ENCODE data around the gene HLCS. TPM values are rescaled to one million over a fixed set of nuclear protein-coding genes. Genes with fewer than 3 reads are reported as not detected.

HLCS gene
- total and polyA plus RNA-seq, 2 of the 4 experiments (the other 2 are of a cell fraction): 10.6 to 21.0 TPM

DNA sequence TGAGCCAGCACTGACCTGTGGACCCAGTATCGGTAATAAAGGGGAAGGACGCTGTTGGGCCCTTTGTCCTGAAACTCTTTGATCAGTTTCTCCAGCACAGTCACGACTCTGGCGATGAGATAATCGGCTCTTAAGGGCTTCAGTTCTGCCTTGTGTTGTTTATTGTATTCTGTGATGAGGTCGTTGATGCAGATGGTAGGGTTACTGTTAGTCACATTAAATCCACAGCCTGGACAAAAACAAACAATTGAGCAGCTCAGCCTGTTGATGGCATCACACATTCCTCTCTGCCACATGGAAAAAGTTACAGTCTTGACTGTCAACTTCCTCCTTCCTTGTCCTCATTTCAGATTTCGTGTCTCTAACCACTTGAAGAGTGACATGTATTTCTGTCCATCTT, 209.9 kb downstream of the HLCS start:
- H3K27ac ChIP-seq (ENCODE audit: insufficient read depth, low read length): no peak overlapping the region

More for the DNA sequence above, 209.9 kb downstream of the HLCS start:
- intact Hi-C loops (cut with micrococcal nuclease): no loop called here
- no peak overlapping the region for H4K8ac ChIP-seq (ENCODE audit: low read depth in 2 of 2, low read length in 2 of 2)
- no peak overlapping the region for H3K9ac ChIP-seq (ENCODE audit: low read depth, low read length)
- H3K23ac ChIP-seq (ENCODE audit: low read depth, low read length): peak overlapping the region; percentile 54; the same call in 1 of the 2 replicates
- no TSS peak for BruUV-seq (replicated peaks)
- ATAC-seq (ENCODE audit: low read depth) (peak; percentile 28; the same call in 1 of the 2 replicates), DNase-seq (peak; percentile 83)
- 0 out of 4 replicates have a peak, but pooled peaks cover 0 to 4% of the 10 kb centered on the region in 2 experiments for H3K79me1 ChIP-seq (ENCODE audit: low read depth in 1 of 2, low read length in 2 of 2)
- peak overlapping the region; percentile 35; the same call in 1 of the 2 replicates for H2AK5ac ChIP-seq (ENCODE audit: low read depth, low read length)
- H2BK5ac ChIP-seq (ENCODE audit: low read depth, low read length, poor library complexity, severe bottlenecking): no peak overlapping the region
- no peak overlapping the region; the same call in 1 of the 2 replicates for H3K56ac ChIP-seq (ENCODE audit: extremely low read depth, insufficient read depth, low read length)
- dilution Hi-C loops (cut with HindIII; ENCODE audit: low sequenced_read_pairs, unreplicated experiment): no loop called here
- H3K9me1 ChIP-seq (ENCODE audit: insufficient read depth, low read length): peaks cover 15% of the 10 kb centered on the region
- H3K36me3 ChIP-seq (ENCODE audit: control insufficient read depth, insufficient read depth, low read length): no peaks in the 10 kb centered on the region; the same call in 1 of the 2 replicates
- WGBS, 2 experiments (ENCODE audit: extremely low coverage in 2 of 2, insufficient read length in 1 of 2): 92% methylated on average over 2 of the region's 7 CpGs; no CpG with 5 or more reads in 1 of the 2 experiments
- H2BK15ac ChIP-seq (ENCODE audit: low read depth, low read length): no peak overlapping the region
- H3K18ac ChIP-seq (ENCODE audit: low read depth, low read length): no peak overlapping the region; the same call in 1 of the 2 replicates
- H4K20me1 ChIP-seq (ENCODE audit: insufficient read depth, low read length): no peaks in the 10 kb centered on the region
- no peak overlapping the region for H4K5ac ChIP-seq (ENCODE audit: low read depth, low read length)
- H3K4ac ChIP-seq (ENCODE audit: low read depth, low read length): peak overlapping the region; percentile 43
- no peak overlapping the region for H3K4me2 ChIP-seq (ENCODE audit: low read depth, low read length)
- H2AFZ ChIP-seq (replicated peaks; ENCODE audit: low read length, poor library complexity): no peak overlapping the region
- peak overlapping the region; percentile 43; the same call in 1 of the 2 replicates for H2BK20ac ChIP-seq (ENCODE audit: low read depth, low read length)
- no peak overlapping the region for H3K4me3 ChIP-seq (ENCODE audit: insufficient read depth, low read depth, low read length)
- TF ChIP-seq MXI1 (IDR thresholded peaks at IDR 0.05; ENCODE audit: borderline replicate concordance, low read depth, low read length): no peak
- 0 out of 2 replicates have a peak, but pooled peaks have one; percentile 2 for TF ChIP-seq FOS (IDR thresholded peaks at IDR 0.05; ENCODE audit: low read depth, low read length)
- H2AK9ac ChIP-seq (replicated peaks; ENCODE audit: low read depth, low read length, poor library complexity): no peak overlapping the region
- CTCF ChIA-PET: interaction anchor here (0.6 kb wide), 1 partner anchor 96 kb away, joined by 3 read pairs; no protein-coding TSS in a partner anchor
- no peaks in the 10 kb centered on the region for H3K27me3 ChIP-seq (ENCODE audit: control insufficient read depth, insufficient read depth, low read length)
- no peak overlapping the region for H4K91ac ChIP-seq (ENCODE audit: insufficient read depth, low read depth, low read length)
- H2BK120ac ChIP-seq (ENCODE audit: low read depth, low read length): no peak overlapping the region
- H3K14ac ChIP-seq (replicated peaks; ENCODE audit: low read depth, low read length): no peak overlapping the region
- in situ Hi-C loops (cut with MboI; ENCODE audit: low sequenced_read_pairs): no loop called here
- no peaks in the 10 kb centered on the region for H3K9me3 ChIP-seq (ENCODE audit: control insufficient read depth, insufficient read depth, low read length)
- POLR2A ChIA-PET (ENCODE audit: unreplicated experiment): no interaction called here
- peaks cover 6% of the 10 kb centered on the region for H3K4me1 ChIP-seq (ENCODE audit: control insufficient read depth, insufficient read depth, low read length)

Data from IMR-90 (cell line).